ENCODE measurements around the gene LMX1A. TPM values are rescaled to one million over a fixed set of nuclear protein-coding genes. Genes with fewer than 3 reads are reported as not detected.

LMX1A gene
- total RNA-seq, 1 donor from 2014 or later, result 1.1 TPM

DNA sequence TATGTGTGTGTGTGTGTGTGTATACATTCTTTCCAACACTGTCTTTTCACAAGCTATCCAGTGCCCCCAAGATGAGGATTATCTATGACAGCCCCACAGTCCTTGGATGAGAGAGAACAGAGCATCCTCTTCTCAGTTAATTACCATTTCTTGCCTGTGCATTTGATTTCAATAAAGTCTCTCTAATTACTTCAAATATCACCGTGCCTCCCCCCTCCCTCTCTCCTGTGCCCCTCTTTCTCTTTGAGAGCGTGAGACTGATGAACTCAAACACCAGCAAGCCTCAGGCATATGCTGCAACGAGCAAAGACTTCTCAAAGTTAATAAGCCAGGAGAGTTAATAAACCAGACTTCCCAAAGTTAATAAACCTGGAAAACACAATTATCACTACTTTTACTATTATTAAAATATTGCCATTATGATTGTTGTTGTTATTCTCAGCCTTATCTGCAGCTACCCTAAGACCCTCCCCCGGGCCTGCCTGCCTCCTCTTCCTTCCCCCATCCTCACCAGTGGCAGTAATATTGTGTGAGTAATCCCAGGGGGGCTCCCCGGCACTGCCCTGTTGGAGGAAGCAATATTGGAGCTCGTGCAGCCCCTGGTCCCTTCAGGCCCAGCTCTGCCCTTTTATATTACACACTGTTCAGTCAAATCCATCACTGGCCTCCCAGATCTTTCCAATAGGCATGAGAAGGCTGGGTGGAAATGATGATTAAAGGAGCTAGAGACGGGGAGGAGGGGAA lies 30.9 kb downstream of the LMX1A start:
- no peak for DNase-seq

DNA sequence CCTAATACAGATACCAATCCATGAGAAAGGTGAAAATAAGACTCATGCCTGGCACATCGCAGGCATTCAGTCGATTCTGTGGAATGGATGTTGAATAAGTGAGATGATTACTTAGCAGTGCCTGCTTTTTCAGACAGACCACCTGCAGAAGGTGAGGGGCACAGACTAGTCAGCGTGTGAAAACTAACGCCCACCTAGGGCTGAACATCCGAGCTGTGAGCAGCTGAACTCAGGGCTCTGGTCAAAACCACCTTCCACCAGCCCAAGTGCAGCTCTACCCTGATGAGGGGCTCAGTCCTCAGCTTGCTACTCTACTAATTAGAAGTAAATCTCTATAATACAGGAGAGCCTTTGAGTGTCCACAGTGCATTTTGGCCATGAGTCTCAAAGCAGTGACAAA lies 32.5 kb downstream of the LMX1A start:
- DNase-seq, result no peak

DNA sequence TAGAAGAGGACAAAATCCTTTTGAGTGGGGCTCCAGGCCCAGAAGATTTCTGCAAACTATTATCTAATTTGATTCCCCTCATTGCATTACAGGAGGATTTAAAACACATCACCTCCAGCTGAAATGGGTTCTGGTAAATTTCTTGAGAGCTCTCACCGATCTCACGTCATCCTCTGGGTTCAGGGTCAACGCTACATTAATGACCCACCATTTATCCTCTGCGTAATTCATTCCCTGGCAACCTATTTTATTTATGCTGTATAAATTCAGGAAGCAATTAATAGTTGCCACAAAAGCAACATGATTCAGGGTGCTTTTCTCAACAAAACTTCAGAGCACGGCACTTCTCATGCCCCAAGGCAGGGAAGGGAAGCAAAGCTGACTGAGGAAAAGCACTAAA lies 38.9 kb downstream of the LMX1A start:
- no peak for DNase-seq

DNA sequence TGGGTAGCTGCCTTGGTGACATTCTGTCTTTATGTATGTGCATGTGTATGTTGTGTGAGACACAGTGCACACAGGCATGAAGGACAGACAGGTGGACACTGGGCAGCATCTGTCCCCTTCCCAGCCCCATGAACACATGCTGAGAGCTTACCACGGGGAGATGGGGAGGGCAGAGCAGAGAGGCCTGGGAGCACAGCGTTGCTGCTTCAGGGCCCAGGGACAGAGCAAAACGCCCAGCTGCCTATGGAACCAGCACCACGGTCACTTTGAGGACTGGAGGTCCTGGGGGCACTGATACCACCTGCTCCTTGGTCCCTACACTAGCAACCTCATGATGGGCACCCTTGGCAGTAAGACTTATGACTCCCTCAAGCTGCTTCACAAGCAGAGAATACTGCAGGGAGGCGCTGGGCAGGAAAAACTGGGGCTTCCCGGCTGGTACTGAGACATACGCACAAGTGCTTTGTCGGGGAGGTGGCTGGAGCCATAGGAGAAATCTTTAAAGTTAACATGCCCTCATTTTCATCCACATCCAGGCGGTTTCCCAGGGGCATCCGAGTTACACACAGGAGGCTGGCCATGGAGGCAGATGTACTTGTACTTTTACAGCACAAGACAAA lies 40.3 kb downstream of the LMX1A start:
- no peak for DNase-seq

DNA sequence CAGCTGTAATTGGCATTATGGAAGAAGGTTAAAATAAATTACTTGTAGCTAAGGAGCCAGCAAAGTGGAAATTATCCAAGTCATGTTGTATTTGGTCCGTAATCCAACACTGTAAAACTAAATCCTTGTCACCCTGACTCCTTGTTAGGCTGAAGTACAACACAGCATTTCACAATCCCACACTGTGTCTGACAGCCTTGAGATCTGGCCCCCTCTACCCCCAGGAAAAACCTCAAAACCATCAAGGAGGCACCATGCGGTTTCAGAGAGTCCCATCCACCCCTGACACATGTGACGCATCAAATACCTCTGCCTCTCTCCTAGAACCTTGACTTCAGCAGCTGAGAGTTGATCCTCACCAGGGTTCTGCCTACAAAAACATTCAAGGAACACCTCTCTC lies 41.0 kb downstream of the LMX1A start:
- no peak for DNase-seq

DNA sequence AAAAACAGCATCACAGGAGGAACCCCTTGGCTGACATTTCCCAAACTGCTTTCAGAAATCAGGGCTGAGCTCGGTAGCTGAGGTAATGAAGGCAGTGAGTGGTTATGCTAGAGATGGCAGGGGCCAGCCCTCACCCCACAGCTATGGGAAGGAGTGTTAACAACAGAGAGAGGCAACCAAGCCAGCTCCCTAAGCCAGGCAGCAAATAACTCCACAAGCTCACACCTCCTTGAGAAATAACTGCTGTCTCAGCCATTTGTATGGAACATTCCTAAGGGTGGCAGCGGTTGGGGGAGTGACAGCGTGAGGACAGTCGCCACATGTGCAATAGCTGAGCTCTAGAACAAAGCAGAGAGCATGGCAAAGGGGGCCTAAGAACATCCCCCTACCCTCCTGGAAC lies 42.6 kb downstream of the LMX1A start:
- DNase-seq, result no peak

DNA sequence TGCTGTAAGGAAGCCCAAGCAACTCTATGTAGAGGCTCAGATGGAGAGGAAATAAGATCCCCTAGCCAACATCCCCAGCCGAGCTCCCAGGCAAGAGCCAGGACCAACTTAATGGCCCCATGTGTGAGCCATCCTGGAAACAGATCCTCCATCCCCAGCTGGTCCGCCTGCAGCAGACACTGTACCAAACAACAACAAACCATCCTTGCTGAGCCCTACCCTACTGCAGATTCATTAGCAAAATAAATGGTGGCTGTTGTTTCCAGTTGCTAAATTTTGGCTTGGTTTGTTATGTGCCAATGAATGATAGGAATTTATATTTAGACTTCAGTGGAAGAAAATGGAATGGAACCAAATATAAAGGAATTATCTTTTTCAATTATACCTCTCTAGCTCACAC lies 43.9 kb downstream of the LMX1A start:
- no peak for DNase-seq

DNA sequence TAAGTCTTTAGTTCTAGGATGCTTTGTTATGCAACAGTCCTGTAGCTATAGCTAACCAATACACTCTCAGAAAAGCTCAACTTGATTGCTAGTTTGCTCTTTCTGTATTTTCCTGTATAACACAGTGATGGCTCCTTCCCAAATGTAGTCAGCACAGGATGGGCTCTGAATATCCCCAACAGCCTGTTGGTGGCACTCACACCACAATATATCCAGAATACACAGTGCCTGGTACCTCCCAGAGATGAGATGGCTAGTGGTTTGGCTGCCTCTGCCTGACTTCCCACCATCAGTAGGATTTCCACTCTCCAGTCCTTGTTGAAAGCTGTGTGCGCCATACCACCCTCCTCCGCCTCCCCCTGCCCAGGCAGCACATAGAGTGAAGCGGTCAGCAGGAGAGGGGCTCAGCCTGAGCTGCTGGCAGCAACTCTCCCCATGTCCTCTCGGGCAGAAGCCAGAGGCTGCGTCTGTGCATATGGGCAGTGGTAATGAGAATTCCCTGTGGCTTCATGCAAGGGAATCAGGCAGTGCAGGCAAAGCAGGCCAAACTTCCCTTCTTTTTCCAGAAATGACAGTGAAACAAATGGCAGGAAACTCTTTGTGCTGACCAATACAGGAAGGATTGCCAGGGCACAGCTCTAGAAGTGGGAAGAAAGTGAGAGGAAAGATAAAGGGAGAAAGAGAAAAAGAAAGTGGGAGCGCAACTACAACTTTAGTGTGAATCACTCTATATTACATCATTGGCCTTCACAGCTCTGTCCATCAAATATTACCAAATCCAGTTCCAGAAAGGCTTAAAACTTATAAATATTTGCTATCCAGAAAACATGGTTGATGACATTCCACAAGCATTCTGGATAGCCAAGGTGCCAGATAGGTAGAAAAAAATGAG lies 49.7 kb downstream of the LMX1A start:
- no peak for DNase-seq

DNA sequence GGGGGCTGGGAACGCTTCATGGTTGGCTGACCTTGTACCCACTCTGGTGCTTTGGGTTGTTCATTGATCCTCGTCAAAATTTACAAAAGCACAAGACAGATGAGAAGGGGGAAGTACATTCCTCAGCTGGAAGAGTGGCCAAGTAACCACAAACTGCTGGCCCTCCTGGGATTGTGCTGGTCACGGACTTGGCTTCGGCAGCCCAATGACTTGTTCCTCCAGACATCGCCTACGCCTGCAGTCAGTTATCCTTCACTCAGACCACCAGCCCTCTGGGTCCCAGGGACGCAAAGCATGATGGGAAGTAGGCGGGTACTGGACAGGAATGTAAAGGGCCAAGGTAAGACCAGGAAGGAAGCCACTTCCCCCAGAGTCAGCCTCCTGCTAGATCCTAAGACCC lies 53.1 kb downstream of the LMX1A start:
- DNase-seq, result no peak

DNA sequence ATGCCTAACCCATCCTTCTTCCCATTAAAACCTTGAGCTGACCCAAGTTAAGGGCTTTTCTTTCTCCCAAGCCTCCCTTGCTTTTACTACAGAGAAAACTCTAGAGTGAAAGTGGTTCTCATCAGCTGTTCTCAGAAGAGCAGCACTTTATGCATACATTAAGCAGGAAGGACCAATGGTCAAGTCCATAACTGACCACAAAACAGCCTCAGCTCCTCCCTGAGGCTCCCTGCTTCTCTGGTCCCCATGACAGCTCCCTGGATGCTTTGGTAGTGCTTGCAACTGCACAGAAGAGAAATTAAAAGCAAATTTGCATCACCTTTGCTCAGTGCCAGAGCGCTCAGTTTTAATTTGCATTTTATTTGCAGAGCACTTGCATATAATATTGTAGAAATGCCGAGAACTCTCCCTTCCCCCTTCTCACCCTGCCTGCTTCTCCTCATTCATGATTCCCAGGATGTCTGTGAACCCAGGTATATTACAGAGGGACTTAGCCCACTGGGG lies 56.1 kb downstream of the LMX1A start:
- no peak for DNase-seq

DNA sequence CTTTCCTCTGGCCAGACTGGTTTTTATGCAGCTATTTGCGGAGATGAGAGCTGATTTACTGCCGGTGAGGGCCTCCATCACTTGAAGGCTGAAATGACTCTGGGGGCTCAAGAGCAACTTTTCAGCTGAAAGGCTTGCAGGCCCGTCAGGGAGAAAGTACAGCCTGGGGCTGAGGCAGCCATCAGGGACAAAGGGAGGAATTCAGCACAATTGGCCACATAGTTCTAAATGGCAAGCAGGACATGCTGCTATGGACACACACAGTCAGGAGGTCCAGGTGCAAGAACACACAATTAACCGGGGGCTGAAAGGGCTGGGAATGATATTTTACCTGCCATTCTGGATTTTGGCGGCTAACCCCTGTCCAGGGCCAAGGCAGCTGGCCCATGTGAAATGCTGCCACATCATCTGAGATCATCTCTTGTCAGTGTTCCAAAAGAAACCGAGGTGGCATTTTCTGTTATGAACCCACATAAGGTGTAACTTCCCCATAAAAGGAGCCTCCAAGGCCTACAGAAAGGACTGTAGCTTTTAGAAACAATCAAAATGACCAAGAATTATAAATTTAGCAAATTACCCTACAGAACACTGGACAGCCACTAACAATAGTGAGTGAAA lies 58.2 kb downstream of the LMX1A start:
- no peak for DNase-seq

DNA sequence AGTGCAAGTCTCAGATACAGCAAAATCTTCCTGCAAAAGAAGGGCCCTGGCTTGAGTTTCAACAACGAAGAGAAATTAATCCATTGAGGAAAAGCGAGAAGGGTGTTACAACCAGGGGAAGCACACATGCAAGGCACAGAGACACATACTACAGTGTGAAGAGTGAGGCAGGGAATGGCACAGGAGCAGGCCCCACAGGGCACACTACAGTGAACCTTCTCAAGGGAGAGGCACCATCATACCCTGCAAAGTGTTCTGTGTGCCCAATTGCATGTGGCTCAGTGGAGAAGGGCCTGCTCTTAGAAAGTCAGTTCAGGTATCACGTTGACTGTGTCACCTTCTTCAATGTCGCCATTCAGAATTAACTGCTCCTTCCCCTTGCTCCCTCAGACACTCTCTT lies 60.3 kb downstream of the LMX1A start:
- no peak for DNase-seq

DNA sequence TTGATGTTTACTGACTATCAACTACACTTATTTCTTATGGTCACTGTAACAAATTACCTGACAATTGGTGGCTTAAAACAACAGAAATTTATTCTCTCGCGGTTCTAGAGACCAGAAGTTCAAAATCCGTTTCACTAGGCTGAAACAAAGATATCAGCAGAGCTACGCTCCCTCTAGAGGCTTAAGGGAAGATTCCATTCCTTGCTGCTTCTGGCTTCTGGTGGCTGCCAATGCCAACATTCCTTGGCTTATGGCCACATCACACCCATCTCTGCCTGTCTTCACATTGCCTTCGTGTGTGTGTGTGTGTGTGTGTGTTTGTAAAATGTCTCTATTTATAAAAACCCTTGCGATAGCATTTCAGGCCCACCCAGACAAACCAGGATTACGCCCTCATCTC lies 66.4 kb downstream of the LMX1A start:
- no peak for DNase-seq

DNA sequence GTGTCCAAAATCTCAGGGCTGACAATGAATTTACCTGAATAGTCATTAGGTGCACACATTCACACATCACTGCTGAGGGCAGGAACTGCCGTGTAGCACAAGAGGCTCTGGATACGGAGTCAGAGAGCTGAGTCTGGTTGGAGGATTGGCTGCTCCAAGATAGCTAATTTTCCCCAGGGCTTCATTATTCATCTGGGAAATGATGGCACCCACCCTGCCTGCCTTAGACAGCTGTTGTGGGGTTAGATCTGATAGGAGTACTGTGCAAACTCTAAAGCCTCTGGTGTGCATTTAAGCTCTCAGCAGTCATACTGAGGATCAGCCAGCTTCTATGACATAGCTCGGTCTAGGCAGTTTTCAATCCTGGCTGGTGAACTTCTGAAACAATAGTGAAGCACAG lies 67.0 kb downstream of the LMX1A start:
- DNase-seq, result no peak

DNA sequence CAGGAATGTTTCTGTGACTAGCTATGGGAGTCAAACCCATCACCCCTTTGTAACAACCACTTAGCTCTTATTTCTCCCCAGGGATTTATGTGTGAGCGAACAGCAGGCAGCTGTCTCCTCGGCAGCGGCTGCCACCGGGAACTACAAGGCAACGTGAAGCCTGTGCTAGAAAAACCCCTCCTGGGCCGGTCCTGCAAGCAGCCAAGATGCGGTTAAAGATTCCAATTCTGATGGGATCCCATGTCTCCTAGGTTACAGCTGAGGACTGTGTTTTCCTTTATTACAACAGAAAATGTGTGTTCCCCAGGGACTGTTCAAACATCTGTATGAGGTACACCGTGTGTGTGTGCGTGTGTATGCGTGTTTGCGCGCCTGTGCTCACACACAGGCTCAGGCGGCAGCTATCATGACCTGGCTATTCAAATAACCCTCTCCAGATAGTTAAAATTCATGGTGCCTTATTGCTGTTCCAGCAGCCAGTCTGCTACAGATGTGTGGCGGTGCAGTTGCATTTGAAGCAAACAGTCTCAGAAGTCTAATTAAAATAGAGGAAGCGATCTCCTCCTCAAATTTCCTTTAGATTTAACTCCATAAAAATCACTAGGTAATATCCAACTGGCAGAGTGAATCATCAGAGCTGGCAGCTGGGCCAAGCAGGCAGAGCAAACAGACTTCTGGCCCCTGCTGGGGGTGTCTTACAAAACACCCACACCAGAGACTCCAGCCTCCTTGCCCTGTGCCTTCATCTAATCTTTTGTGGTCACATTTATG lies 68.0 kb downstream of the LMX1A start:
- DNase-seq, result no peak

DNA sequence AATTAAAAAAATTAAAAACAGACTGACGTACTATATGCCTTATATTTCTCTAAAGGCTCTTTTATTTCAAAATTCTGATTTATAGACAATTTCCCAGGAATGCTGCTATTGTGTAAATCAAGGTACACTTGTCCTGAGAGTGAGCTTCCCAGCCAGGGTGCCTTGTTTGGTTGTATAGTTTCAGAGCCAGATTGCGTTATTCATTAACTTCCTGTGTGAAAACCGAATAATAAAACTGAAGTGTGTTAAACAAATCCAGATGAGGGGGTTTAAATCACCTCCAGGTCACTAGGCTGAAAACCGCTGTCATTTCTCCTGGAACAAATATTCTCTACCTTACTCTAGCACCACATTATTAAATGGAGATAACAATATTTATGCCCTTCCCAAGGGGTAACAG lies 68.7 kb downstream of the LMX1A start:
- no peak for DNase-seq

DNA sequence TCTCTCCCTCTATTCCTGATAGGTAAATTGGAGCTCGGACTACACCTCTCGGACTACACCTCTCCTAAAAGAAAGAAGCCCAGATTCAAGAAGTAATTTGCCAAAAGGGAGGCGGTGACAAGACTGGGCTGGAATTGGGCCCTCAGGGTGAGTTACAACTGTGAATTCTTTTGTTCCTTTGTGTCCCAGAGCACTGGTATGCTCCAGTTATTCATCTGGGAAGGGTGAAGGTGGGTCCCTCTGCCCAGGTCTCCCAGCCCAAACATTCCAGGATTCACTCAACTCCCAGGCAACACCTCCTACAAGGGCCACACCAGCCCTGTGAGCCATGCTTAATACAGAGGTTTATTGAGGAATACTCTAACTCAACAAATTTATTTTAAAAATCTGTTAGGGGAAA lies 69.2 kb downstream of the LMX1A start:
- no peak for DNase-seq

DNA sequence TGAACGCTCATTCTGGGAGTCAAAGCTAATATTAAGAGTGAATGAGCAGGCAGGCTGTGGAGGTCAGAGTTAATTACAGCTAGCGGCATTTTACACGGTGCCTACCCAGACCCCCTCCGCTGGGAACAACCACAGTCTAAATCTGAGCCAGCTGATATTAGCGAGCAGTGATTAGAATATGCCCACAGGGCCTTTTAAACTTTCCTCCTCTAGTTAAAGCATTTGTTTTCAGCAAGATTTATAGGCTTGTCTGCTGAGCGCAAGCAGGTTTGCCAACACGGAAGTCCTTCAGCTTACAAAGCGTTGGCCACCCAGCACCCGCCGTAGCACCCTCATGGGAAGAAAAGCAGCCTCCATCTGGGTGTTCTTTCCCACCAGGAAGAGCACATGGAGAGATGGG lies 72.1 kb downstream of the LMX1A start:
- DNase-seq, result no peak

DNA sequence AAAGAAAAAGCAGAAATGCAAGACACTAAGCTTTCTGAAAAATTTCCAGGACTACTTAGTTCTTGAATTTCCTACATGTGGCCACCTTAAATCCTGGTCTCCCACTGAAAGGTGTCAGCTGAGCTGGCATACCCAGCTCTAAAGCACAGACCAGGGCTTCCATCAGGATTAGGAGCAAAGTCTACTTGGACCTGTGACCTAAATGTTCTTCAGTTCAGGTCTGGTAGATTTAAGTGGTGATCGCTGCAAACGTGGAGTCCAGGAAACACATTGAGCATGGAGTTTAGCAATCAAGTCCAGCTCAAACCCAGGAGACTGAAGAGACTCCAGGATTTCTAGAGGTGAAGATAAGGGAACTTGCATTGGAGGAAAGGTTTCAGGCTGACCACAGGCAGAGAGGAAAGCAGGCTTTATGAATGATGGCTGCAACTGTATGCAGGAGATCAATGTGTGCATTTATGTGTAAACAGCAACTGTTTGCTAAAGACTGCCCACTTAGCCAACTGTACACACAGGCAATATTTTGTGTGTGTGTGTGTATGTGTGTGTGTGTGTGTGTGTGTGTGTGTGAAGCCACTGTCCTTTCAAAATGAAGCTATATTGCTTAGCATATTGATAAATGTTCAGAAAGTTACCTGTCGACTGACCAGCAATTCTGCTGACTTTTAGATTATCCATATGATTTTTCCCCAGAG lies 75.2 kb downstream of the LMX1A start:
- DNase-seq, result no peak

DNA sequence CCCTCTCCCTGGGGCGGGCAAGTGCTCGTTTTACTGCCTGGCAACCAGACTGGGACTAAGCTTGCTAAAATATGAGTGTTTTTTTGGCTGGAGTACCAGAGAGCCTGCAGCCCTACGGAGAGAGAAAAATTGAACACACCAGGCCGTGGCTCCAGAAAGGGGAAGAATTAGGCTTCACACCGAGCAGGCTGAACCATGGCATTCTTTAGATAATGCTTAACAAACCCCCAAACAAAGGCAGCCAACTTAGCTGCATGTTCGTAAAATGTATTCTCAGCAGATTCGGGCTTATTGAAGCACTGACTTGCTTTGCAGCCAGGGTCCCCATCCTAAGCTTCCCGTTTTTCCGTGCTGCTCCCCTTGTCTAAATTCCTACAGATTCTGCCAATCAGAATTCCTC lies 76.6 kb downstream of the LMX1A start:
- DNase-seq, result no peak

DNA sequence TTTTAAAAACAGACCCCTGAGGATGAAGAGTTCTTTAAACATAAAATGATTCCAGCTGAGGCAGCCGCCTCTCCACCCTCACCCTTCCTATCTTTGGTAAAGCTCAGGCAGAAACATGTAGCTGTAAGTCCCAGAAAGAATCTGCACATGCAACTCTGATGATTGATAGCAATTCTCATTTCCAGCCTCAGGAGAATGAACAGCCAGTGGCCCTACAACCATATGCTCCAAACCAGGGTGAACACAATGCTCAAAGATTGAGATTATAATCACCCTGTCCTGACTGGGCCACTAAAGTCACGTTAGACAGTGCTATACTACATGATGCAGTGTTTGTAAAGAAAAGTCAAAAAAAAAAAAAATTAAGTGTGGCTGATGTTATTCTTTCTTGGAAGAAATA lies 80.2 kb downstream of the LMX1A start:
- DNase-seq, result no peak

Measured in skin of body (tissue), 2 donors.